HG03280 (cell line): ENCODE results near the gene DHTKD1.

Source experiments
- ATAC-seq: cut with Tn5 transposase; IDR thresholded peaks from one replicate; pipeline ENCODE4 v1.9.1; 2021; ENCODE audit warnings: mild to moderate bottlenecking, moderate library complexity; ENCODE audit not compliant: unreplicated experiment

The DHTKD1 gene

GRCh38 chr10:12068449-12069269 lies at the start of gene DHTKD1:
Gene DHTKD1, plus strand, starts transcription at chr10:12068954. Its CDS starts 80 bp downstream, at chr10:12069034.
- peak; percentile 99 for ATAC-seq

- no peak for ATAC-seq
These were observed 49.3 kb upstream of the DHTKD1 start for GRCh38 chr10:12019283-12019971.

GRCh38 chr10:12020574-12020973 lies 48.2 kb upstream of the DHTKD1 start:
- ATAC-seq = no peak

- no peak for ATAC-seq
These were observed 46.0 kb upstream of the DHTKD1 start for GRCh38 chr10:12022580-12023257.

GRCh38 chr10:12025591-12025990 lies 43.2 kb upstream of the DHTKD1 start:
- ATAC-seq = no peak

- ATAC-seq = peak; percentile 74
These were observed 41.2 kb upstream of the DHTKD1 start for GRCh38 chr10:12027539-12027938.

GRCh38 chr10:12031404-12031803 lies 37.4 kb upstream of the DHTKD1 start:
- no peak for ATAC-seq

- ATAC-seq = no peak
These were observed 32.6 kb upstream of the DHTKD1 start for GRCh38 chr10:12036073-12036655.

GRCh38 chr10:12041766-12042408 lies 26.9 kb upstream of the DHTKD1 start:
- peak; percentile 19 for ATAC-seq

GRCh38 chr10:12042409-12042796 lies 26.4 kb upstream of the DHTKD1 start:
- ATAC-seq = peak; percentile 14

GRCh38 chr10:12042797-12043651 lies 25.7 kb upstream of the DHTKD1 start, which contains the start of gene UPF2:
Gene UPF2, minus strand, starts transcription at chr10:12042809. Its CDS starts 7,386 bp downstream, at chr10:12035423.
- peak; percentile 59 for ATAC-seq

GRCh38 chr10:12045596-12045995 lies 23.2 kb upstream of the DHTKD1 start:
- no peak for ATAC-seq

- ATAC-seq = no peak
These were observed 20.2 kb upstream of the DHTKD1 start for GRCh38 chr10:12048547-12048946.

- ATAC-seq = no peak
These were observed 18.2 kb upstream of the DHTKD1 start for GRCh38 chr10:12050528-12050927.

- no peak for ATAC-seq
These were observed 17.5 kb upstream of the DHTKD1 start for GRCh38 chr10:12051241-12051640.

GRCh38 chr10:12055732-12056131 lies 13.0 kb upstream of the DHTKD1 start:
- ATAC-seq = no peak

GRCh38 chr10:12056748-12057147 lies 12.0 kb upstream of the DHTKD1 start:
- no peak for ATAC-seq

GRCh38 chr10:12061124-12061523 lies 7.6 kb upstream of the DHTKD1 start:
- ATAC-seq = no peak

GRCh38 chr10:12062754-12063482 lies 5.8 kb upstream of the DHTKD1 start:
- no peak for ATAC-seq
